SU-DHL-6 (cell line): ENCODE data around the gene GABPB1.

Source experiments
- H2AFZ ChIP-seq: fragments of 200-600 bp; sonication (generic); 2 replicates; pipeline ENCODE4 v1.6.1; 2014; ENCODE audit warnings: low read depth, mild to moderate bottlenecking, moderate library complexity, mixed read lengths, antibody characterized with exemption, low read length; ENCODE audit not compliant: severe bottlenecking
- H3F3A ChIP-seq: fragments of 200-600 bp; shearing (Covaris generic); 2 replicates; pipeline ENCODE4 v1.6.0; 2016; ENCODE audit warnings: antibody characterized with exemption, mild to moderate bottlenecking; ENCODE audit not compliant: insufficient read depth
- H3K27ac ChIP-seq: fragments of 200-600 bp; sonication (generic); 2 replicates; pipeline ENCODE4 v1.5.1; 2016; ENCODE audit warnings: low read depth, mild to moderate bottlenecking, low read length, moderate library complexity, mixed read lengths
- H3K27me3 ChIP-seq: fragments of 200-600 bp; sonication (generic), shearing (Covaris generic); 2 replicates; pipeline ENCODE4 v1.6.0; 2014; ENCODE audit warnings: mild to moderate bottlenecking, low read length
- H3K36me3 ChIP-seq: fragments of 200-600 bp; sonication (generic); 2 replicates; pipeline ENCODE4 v1.6.1; 2014; ENCODE audit warnings: mild to moderate bottlenecking, low read length, mixed read lengths
- H3K4me2 ChIP-seq: fragments of 300-600, 200-600 bp; shearing (Covaris generic), sonication (generic); 2 replicates; pipeline ENCODE4 v1.6.0; 2014; ENCODE audit warnings: low read length, low read depth, mild to moderate bottlenecking; ENCODE audit not compliant: poor library complexity, severe bottlenecking
- H3K4me3 ChIP-seq: fragments of 200-600 bp; sonication (generic); 2 replicates; pipeline ENCODE4 v1.5.1; 2014; ENCODE audit warnings: antibody characterized with exemption, low read length, mild to moderate bottlenecking, mixed read lengths; ENCODE audit not compliant: insufficient read depth, poor library complexity, severe bottlenecking
- H3K79me2 ChIP-seq: fragments of 200-600 bp; sonication (generic); 2 replicates; pipeline ENCODE4 v1.6.1; 2014; ENCODE audit warnings: mild to moderate bottlenecking, low read length, moderate library complexity; ENCODE audit not compliant: insufficient read depth
- H3K9ac ChIP-seq: fragments of 200-600 bp; sonication (generic); 2 replicates; pipeline ENCODE4 v1.7.0; 2014; ENCODE audit warnings: mild to moderate bottlenecking, low read length
- H3K9me2 ChIP-seq: fragments of 200-600 bp; sonication (generic); replicated peaks from 2 replicates; pipeline ENCODE4 v1.6.1; 2014; ENCODE audit warnings: low read length; ENCODE audit not compliant: insufficient read depth
- H3K9me3 ChIP-seq: fragments of 200-600 bp; sonication (generic); 2 replicates; pipeline ENCODE4 v1.6.1; 2014; ENCODE audit warnings: low read length, mixed read lengths; ENCODE audit not compliant: insufficient read depth
- H4K20me1 ChIP-seq: fragments of 200-600 bp; sonication (generic); 2 replicates; pipeline ENCODE4 v1.6.1; 2014; ENCODE audit warnings: low read depth, mild to moderate bottlenecking, antibody characterized with exemption, low read length, moderate library complexity, mixed read lengths
- CTCF ChIP-seq: fragments of 200-600 bp; sonication (generic); IDR thresholded peaks from one replicate; pipeline ENCODE4 v1.5.1; 2017; ENCODE audit warnings: antibody characterized with exemption, mild to moderate bottlenecking, low read length, moderate library complexity; ENCODE audit not compliant: insufficient read depth, poor library complexity, severe bottlenecking
- EZH2phosphoT487 ChIP-seq: fragments of 200-600 bp; sonication (generic), shearing (Covaris generic); conservative IDR thresholded peaks from 2 replicates; pipeline ENCODE4 v1.6.1; 2018; ENCODE audit warnings: mild to moderate bottlenecking, antibody characterized with exemption, low read length, moderate library complexity, mixed read lengths

Gene GABPB1

GRCh38 chr15:50344006-50344464, 11.0 kb downstream of the GABPB1 start:
- Histone ChIP-seq H3K9ac (no peak overlapping the region), H4K20me1 (no peaks in the 10 kb centered on the region), H3K9me2 (no peaks in the 10 kb centered on the region), H3K4me2 (no peak overlapping the region), H3K79me2 (peaks cover 63% of the 10 kb centered on the region), H2AFZ (no peak overlapping the region), H3K4me3 (no peak overlapping the region), H3K9me3 (no peaks in the 10 kb centered on the region), H3K36me3 (no peaks in the 10 kb centered on the region), H3K27me3 (no peaks in the 10 kb centered on the region), H3K27ac (no peak overlapping the region), H3F3A (0 out of 2 replicates have a peak, but pooled peaks cover 5% of the 10 kb centered on the region)
- TF ChIP-seq EZH2phosphoT487 (no peak), CTCF (no peak)

GRCh38 chr15:50341616-50342136, 13.3 kb downstream of the GABPB1 start:
- Histone ChIP-seq H3K9me3 (no peaks in the 10 kb centered on the region), H4K20me1 (no peaks in the 10 kb centered on the region), H3K4me3 (no peak overlapping the region), H3K79me2 (peaks cover 55% of the 10 kb centered on the region), H3F3A (0 out of 2 replicates have a peak, but pooled peaks cover 5% of the 10 kb centered on the region), H3K27ac (no peak overlapping the region), H3K27me3 (no peaks in the 10 kb centered on the region), H2AFZ (no peak overlapping the region), H3K9ac (no peak overlapping the region), H3K9me2 (no peaks in the 10 kb centered on the region), H3K4me2 (no peak overlapping the region), H3K36me3 (no peaks in the 10 kb centered on the region)
- TF ChIP-seq EZH2phosphoT487, result no peak

- Histone ChIP-seq H3K4me2 (no peak overlapping the region), H3K4me3 (no peak overlapping the region), H2AFZ (no peak overlapping the region), H3K9me3 (no peaks in the 10 kb centered on the region), H4K20me1 (no peaks in the 10 kb centered on the region), H3K9me2 (no peaks in the 10 kb centered on the region), H3K9ac (no peak overlapping the region), H3F3A (0 out of 2 replicates have a peak, but pooled peaks cover 5% of the 10 kb centered on the region), H3K27ac (no peak overlapping the region), H3K79me2 (peaks cover 43% of the 10 kb centered on the region), H3K36me3 (no peaks in the 10 kb centered on the region), H3K27me3 (no peaks in the 10 kb centered on the region)
- TF ChIP-seq EZH2phosphoT487 (no peak), CTCF (no peak)
These were observed 14.6 kb downstream of the GABPB1 start for GRCh38 chr15:50340416-50340815.

- Histone ChIP-seq H2AFZ (no peak overlapping the region), H3K9me2 (no peaks in the 10 kb centered on the region), H3K4me2 (no peak overlapping the region), H3K36me3 (no peaks in the 10 kb centered on the region), H3K9ac (no peak overlapping the region), H3K4me3 (no peak overlapping the region), H4K20me1 (no peaks in the 10 kb centered on the region), H3K9me3 (no peaks in the 10 kb centered on the region), H3K79me2 (peaks cover 43% of the 10 kb centered on the region), H3F3A (0 out of 2 replicates have a peak, but pooled peaks cover 5% of the 10 kb centered on the region), H3K27me3 (no peaks in the 10 kb centered on the region), H3K27ac (no peak overlapping the region)
- no peak for TF ChIP-seq CTCF
- no peak for TF ChIP-seq EZH2phosphoT487
These were observed 15.3 kb downstream of the GABPB1 start for GRCh38 chr15:50339717-50340116.
